Osteocyte (in vitro differentiated cells): ENCODE data around the gene TMEM178B. TPM values are rescaled to one million over a fixed set of nuclear protein-coding genes. Genes with fewer than 3 reads are reported as not detected.

Source experiments
- DNase-seq: peaks from one replicate; pipeline ENCODE4 v3.0.0; 2021; ENCODE audit warnings: mixed read lengths; ENCODE audit not compliant: unreplicated experiment; ENCODE audit errors: extremely low spot score
- H3K27ac Mint-ChIP-seq: one replicate; pipeline ENCODE4 v1.8.0; 2021; ENCODE audit warnings: mild to moderate bottlenecking, mixed read lengths; ENCODE audit not compliant: unreplicated experiment
- H3K27me3 Mint-ChIP-seq: one replicate; pipeline ENCODE4 v1.8.0; 2021; ENCODE audit warnings: mixed read lengths; ENCODE audit not compliant: unreplicated experiment
- H3K36me3 Mint-ChIP-seq: one replicate; pipeline ENCODE4 v1.8.0; 2021; ENCODE audit warnings: mixed read lengths; ENCODE audit not compliant: unreplicated experiment
- H3K4me1 Mint-ChIP-seq: one replicate; pipeline ENCODE4 v1.8.0; 2021; ENCODE audit warnings: mixed read lengths; ENCODE audit not compliant: unreplicated experiment
- H3K4me3 Mint-ChIP-seq: one replicate; pipeline ENCODE4 v1.8.0; 2021; ENCODE audit warnings: mild to moderate bottlenecking, moderate library complexity, mixed read lengths; ENCODE audit not compliant: unreplicated experiment
- H3K9me3 Mint-ChIP-seq: one replicate; pipeline ENCODE4 v1.8.0; 2021; ENCODE audit warnings: mixed read lengths; ENCODE audit not compliant: unreplicated experiment
- CTCF ChIP-seq: fragments of 200-600 bp; sonication (generic); IDR thresholded peaks from 2 replicates; pipeline ENCODE4 v1.5.0; 2021; ENCODE audit warnings: antibody characterized with exemption, mild to moderate bottlenecking, moderate library complexity
- total RNA-seq: library from RNA; stranded (reverse); gene quantifications from 2 replicates; pipeline ENCODE4 v1.2.1, GENCODE V29; 2021

The TMEM178B gene
- total RNA-seq, 1 donor from 2014 or later: 0.70 TPM

DNA sequence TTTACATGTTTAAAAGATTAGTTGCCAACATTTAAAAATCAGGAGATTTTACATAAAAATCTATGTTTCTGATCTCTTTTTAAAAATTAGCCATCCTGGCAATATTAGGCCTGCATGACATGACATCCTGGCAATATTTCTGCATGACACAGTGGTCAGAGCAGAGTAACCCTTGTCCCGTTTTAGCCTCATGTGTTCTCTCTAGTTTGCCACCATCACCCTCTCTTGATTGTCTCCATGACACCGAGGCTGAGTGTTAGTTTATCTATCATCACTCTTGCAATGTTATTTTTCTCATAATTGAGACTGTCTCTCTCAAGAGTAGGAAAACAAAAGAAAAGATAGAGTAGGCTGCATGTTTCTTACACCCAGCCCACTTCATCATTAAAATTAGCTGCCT lies 287.6 kb downstream of the TMEM178B start:
- Mint-ChIP-seq H3K27ac (no peak overlapping the region), H3K4me1 (peaks cover 36% of the 10 kb centered on the region), H3K27me3 (peaks cover 2% of the 10 kb centered on the region), H3K4me3 (no peak overlapping the region), H3K9me3 (no peaks in the 10 kb centered on the region), H3K36me3 (no peaks in the 10 kb centered on the region)
- DNase-seq: no peak
- no peak for TF ChIP-seq CTCF

- no peak for TF ChIP-seq CTCF
- Mint-ChIP-seq H3K9me3 (no peaks in the 10 kb centered on the region), H3K27me3 (peaks cover 2% of the 10 kb centered on the region), H3K4me3 (no peak overlapping the region), H3K27ac (no peak overlapping the region), H3K4me1 (peaks cover 40% of the 10 kb centered on the region), H3K36me3 (no peaks in the 10 kb centered on the region)
- DNase-seq: no peak
These were observed 288.1 kb downstream of the TMEM178B start for GRCh38 chr7:141361960-141362359.

DNA sequence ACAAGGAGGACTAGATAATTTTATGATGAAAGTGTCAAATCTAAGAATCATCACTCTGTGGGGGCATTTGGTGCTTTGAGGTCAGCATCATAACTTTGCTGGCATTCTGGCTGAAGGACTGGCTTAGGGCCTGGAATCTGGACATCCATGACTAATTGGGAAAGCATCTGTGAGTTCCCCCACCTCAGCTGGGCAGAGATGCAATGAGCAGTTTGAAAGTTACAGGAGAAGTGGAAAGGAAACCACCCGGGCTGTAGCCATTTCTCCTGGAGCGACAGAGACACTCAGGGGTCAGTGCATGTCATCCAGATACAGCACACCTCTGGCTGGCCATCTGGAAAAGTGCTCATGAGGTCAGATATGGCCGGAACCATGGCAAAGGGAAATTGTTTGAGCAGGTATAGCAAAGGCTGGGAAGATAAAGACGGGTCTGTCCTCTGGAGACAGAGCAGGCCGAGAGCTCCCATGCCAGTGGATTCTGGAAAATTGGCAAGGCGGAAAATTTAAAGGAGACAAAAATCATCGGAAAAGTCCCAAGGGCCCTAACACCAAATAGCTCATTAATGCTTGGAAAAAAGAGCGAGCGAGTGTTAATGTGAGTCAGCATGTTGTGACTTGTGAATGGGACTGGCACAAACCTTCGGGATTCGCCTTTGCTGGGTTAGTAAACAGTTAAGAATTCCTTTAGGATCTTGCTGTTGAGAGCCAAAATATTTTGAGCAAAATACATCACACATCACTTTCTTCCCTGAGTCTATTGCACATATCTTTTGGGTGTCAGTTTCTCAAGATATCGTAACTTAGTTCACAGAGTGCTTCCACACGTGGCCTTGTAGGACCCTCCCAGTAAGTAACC lies 288.9 kb downstream of the TMEM178B start:
- Mint-ChIP-seq H3K27ac (peak overlapping the region; percentile 87), H3K36me3 (no peaks in the 10 kb centered on the region), H3K9me3 (no peaks in the 10 kb centered on the region), H3K4me3 (peak overlapping the region; percentile 35), H3K27me3 (no peaks in the 10 kb centered on the region), H3K4me1 (peaks cover 40% of the 10 kb centered on the region)
- DNase-seq: no peak
- no peak for TF ChIP-seq CTCF

GRCh38 chr7:141363748-141364147 lies 289.9 kb downstream of the TMEM178B start:
- Mint-ChIP-seq H3K9me3 (no peaks in the 10 kb centered on the region), H3K4me1 (peaks cover 40% of the 10 kb centered on the region), H3K27ac (no peak overlapping the region), H3K4me3 (no peak overlapping the region), H3K27me3 (no peaks in the 10 kb centered on the region), H3K36me3 (no peaks in the 10 kb centered on the region)
- TF ChIP-seq CTCF: no peak
- DNase-seq: no peak

- no peak for TF ChIP-seq CTCF
- Mint-ChIP-seq H3K9me3 (no peaks in the 10 kb centered on the region), H3K27ac (peak overlapping the region; percentile 53), H3K4me1 (peaks cover 38% of the 10 kb centered on the region), H3K36me3 (no peaks in the 10 kb centered on the region), H3K4me3 (no peak overlapping the region), H3K27me3 (peaks cover under 1% of the 10 kb centered on the region)
- no peak for DNase-seq
These were observed 292.3 kb downstream of the TMEM178B start for GRCh38 chr7:141366091-141366621.
